CD4-positive, alpha-beta T cell treated with Interleukin-15 for 1 hour (primary cell): ENCODE results near the gene HCST.
"Not testable (repeated sequence)": the region's sequence is repeated elsewhere in the genome, so short reads cannot be mapped to it uniquely, and the experiment has no call there.

Experiments
- DNase-seq: peaks from one replicate; pipeline ENCODE4 v3.0.0-alpha.2; 2020

HCST gene

DNA sequence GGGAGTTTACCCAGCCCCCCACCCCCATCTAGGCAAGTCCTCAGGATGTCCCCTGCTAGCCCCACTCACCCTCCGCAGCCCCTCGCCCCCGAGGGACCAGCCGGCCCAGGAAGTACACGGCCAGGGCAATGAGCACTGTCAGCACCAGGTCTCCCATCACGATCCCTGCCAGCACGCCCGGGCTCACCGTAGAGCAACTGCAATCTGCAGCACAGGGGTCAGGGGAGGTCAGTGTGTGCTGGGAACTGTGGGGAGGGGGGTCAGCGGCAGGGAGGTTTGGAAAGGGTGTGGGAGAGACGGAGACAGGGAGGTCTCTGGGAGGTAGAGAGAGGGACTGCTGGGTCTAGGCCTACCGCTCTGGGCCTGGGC is 5.0 kb downstream of the HCST start:
- no peak for DNase-seq

DNA sequence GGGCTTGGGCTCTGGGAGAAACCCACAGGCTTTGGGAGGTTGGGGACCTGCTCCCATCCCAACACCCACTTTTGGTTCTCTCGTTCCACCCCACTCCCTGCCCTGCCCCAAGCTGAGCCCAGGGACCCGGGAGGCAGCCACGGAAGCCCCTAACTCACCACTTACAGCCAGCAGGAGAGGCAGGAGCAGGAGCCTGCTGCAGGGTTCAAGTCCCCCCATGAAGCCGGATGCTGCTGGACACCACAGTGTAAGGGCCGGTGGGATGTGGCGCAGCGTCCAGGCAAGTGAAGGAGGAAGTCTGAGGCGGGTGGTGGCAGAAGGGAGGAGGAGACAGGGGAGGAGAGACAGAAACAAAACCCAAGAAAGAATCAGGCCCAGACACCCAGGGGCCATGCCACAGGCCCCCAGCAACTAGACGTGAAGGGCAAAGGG is 5.7 kb downstream of the HCST start, which contains the start of gene TYROBP:
TSS of gene TYROBP (minus strand) at position 286 of the 432 bp plus-strand sequence. CDS start at position 219, 67 bp downstream.
- peak; percentile 40 for DNase-seq

DNA sequence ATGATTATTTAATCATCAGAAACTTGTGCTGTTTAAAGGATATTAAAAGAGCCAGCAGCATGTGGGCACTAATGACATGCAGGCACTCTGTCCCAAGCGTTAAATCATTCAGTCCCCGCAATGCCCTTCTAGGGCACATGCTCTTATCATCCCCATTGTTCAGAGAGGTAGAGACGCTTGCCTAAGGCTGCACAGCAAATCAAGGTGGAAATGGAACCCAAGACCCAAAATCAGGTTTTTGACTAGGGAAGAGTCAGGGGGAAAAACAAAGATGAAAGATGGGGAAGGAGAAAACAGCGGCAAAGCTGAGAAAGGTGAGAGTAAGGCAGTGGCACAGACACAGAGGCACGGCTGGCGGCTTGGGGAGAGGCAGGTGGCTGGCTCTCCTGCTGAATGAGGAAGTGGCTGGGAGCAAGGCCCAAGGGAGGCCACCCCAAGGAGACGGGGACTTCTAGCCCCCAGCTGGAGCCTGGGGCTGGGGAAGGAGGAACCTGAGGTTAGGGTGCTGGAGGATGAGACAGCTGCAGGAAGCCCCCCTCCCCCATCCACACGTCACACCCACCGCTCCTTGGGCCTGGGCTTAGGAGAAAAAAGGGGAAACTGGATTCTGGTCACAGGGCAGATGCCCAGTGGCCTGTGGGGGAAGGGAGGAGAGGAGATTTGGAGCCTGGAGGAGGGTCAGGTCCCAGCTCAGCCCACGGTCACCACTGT is 6.8 kb downstream of the HCST start:
- DNase-seq, result peak; percentile 93

- no peak for DNase-seq
Observed at GRCh38 chr19:35909684-35910035, 7.3 kb downstream of the HCST start.

GRCh38 chr19:35910355-35910754 is 8.0 kb downstream of the HCST start:
- not testable (repeated sequence) for DNase-seq

GRCh38 chr19:35911173-35911572 is 8.8 kb downstream of the HCST start:
- DNase-seq, result no peak

DNA sequence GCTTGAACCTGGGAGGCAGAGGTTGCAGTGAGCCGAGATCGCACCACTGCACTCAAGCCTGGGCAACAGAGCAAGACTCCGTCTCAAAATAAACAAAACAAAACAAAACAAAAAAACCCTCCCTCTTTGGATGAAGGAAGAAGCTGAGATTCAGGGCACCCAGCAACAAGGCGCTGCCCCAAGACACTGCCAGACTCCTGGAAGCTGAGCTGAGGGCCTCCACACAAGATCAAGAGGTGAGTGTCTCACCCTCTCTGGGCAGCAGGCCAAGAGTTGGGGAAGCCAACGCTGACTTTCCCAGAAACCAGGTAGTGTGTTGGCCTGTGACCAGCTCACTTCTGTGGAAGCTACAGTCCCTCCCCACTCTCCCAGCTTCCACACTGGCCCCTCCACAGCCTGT is 9.5 kb downstream of the HCST start:
- no peak for DNase-seq

- no peak for DNase-seq
Observed at GRCh38 chr19:35913589-35913988, 11.3 kb downstream of the HCST start.

DNA sequence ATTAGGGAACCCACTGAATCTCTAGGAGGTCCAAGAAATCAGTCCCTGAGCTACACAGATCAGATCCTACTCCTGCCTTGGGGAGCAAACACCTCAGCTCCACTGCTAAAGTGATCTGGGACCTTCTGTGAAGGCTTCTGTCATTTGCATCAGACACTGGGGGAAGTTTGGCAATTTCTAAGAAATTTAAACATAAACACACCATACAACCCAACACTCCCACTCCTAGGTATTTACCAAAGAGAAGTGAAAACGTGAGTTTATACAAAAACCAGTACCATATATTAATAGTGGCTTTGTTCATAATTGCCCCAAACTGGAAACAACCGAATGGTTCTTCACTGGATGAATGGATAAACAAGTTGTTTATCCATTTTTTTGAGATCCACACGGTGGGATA is 13.1 kb downstream of the HCST start:
- DNase-seq, result no peak

DNA sequence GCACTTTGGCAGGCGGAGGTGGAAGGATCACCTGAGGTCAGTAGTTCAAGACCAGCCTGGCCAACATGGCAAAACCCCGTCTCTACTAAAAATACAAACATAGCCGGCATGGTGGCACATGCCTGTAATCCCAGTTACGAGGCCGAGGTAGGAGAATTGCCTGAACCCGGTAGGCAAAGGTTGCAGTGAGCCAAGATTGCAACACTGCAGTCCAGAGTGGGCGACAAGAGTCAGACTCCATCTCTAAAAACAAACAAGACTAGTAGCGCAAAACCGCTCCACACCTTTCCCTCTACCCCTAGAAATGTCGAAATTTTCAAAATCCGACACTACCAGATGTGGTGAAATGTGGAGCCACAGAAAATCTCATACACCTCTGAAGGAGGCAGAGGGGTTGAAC is 17.0 kb downstream of the HCST start:
- DNase-seq, result no peak

GRCh38 chr19:35921012-35921411 is 18.7 kb downstream of the HCST start:
- DNase-seq, result no peak

GRCh38 chr19:35925501-35925900 is 23.2 kb downstream of the HCST start:
- DNase-seq, result no peak

GRCh38 chr19:35928507-35928906 is 26.2 kb downstream of the HCST start:
- DNase-seq, result peak; percentile 65

DNA sequence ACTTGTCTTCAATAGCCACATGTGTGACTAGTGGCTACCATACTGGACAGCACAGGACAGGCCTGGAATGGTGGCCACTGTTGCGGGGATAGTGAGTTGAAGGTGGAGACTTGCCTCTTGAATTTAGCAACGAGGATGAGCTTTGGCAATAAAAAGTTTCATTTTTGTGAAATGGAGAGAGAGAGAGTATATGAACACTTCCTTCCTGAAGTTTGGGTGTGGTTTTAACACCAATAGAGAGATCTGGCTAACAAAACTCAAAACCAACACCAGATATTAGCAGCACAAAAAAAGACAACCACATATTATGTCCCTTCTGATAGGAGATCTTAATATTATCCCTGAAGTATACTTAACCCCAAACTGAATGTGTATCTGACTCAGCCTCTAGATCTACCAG is 27.5 kb downstream of the HCST start:
- DNase-seq, result no peak

- peak; percentile 100 for DNase-seq
Observed at GRCh38 chr19:35931161-35931873, 29.0 kb downstream of the HCST start.

GRCh38 chr19:35931874-35932202 is 29.5 kb downstream of the HCST start:
- no peak for DNase-seq

- DNase-seq, result no peak
Observed at GRCh38 chr19:35932291-35932936, 30.1 kb downstream of the HCST start.

- no peak for DNase-seq
Observed at GRCh38 chr19:35935911-35936737, 33.8 kb downstream of the HCST start, which contains the start of gene LRFN3. Gene LRFN3, plus strand, starts transcription at chr19:35936374. Its CDS starts 3,052 bp downstream, at chr19:35939426.

DNA sequence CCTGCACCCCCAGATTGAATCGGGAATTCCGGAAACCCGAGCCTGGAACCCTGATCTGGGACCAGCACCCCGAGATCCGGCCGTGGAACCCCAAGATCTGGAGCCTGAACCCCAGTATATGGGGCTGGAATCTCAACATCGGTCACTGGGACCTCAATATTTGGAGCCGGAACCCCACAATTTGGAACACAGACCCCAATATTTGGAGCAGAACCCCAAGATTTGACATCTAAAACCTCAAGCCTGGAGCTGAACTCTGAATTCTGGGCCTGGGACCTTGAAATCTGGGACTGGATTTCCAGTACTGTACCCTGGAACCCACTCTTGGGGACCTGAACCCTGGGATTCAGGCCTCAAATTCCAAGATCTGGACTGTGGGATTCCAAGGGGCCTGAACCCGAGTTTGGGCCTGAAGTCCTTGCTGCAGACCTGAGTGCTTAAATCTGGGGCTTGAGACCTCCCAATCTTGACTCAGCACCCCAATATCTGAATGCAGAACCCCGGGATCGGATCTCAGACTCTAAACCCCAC is 34.5 kb downstream of the HCST start:
- no peak for DNase-seq

DNA sequence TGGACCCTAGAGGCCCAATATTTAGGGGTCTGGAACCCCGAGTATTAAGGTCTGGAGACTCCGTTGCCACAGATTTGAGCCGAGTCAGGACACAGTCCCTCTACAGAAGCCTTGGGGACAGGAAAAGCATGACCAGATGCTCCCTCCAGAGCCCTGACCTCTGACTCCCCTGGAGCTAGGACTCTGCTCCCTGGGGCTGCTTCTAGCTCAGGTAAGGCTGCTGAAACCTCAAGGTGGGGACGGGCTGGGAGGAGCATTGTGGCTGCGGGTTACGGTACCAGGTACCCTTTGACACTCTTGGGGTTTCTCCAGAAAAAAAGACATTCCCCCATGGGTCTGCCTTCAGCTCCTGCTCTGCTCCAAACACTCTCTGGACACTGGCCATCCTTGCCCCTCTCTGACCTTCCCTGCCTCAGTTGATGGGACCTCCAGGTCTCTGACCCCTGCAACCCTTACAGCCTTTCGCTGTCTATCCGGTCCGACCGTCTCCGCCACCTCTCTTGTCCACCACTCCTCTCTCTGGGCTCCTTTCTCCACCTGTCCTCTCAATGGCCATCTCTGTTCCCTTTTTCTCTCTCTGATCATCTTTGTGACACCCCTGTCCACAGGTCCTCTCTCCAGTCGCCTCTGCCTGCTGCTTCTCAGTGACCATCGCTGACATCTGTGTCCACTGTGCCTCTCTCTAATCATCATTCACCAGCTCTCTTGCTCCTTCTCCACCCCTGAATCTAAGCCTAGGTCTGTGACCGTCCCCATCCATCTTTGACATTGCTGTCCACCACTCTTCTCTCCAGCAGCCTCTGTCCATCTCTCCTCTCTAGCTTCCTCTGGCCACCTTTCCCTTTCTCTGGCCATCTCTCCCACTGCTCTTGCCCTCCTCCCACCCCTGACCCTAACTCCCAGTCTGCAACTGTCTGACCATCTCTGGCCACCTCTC is 35.3 kb downstream of the HCST start:
- DNase-seq, result no peak
